ENCODE results near the gene CSNK2A1.

DNA sequence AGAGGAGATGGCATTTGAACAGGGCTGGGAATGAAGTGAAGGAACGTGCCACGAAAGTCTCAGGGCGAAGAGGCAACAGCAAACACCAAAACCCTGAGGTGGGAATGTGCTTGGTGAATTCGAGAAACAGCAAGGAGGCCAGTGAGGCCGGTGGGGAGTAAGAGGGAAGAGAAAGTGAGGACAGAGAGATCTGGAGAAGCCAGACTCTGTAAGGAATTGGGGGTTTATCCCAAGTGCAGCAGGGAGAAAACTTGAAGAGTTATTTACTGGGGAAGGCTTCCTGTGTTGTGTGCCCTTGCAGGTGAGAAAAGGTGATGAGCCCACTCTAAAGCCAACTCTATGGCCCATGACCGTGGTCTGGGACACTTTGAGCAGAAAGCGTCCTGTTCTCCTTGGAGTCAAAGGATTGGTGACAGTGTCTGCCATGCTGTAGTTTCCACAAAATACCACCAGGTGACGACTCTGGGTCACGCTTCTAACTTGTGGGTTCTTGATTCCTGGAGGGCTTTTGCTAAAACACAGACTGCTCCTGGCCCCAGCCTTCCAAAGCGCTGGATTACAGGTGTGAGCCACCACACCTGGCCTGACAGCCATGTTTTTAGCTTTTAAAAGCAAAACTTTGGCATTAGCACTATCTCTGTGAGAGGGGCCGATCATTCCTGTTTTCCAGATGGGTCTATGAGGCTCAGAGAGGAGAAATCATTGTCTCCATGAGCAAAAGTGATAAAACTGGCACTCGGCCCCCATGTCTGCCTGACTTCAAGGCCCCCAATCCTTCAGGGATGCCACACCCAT, 18.0 kb upstream of the CSNK2A1 start:
- TF ChIP-seq EZH2 (IDR thresholded peaks at IDR 0.05) (no peak), POLR2AphosphoS5 (IDR thresholded peaks at IDR 0.05; ENCODE audit: borderline replicate concordance, low read depth, low read length) (no peak), FOXP2 (optimal IDR thresholded peaks at IDR 0.05; ENCODE audit: control extremely low read depth, extremely low read length, insufficient read depth) (no peak)

Data from SK-N-MC (cell line).